Peyer's patch (tissue), 4 donors: ENCODE results near the gene SEMA5A.

Experiments used
- POLR2A ChIP-seq, 2 donors: fragments of 450-650 bp; IDR thresholded peaks; one replicate each; pipeline ENCODE4 v1.5.1; 2017; ENCODE audit warnings: antibody characterized with exemption in 2 of 2, mild to moderate bottlenecking in 2 of 2, moderate library complexity in 2 of 2
- TF ChIP-seq, protein P1 (sequence below), 6 experiments: fragments of 450-650 bp in 4 of 6; fragments of 200-600 bp in 2 of 6; sonication (generic) in 1 of 6; IDR thresholded peaks; one replicate each; pipeline ENCODE4 v1.5.1; 2017 to 2019; ENCODE audit warnings: antibody characterized with exemption in 6 of 6, mild to moderate bottlenecking in 3 of 6, moderate library complexity in 1 of 6

DNA sequence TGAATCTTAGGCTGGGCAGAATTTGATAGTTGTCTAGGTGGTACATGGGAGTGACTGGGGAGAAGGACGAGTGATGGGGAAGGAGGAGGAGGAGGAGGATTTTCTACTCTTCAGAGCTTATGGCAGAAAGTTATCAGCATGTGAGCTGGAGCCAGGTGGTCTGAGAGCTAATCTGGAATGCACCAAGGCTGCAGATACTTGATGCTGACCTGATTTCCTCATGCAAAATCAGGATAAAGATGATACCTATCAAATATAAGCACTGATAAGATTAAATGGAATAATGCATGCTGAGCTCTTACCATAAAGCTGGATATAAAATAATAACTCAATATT lies 250.4 kb downstream of the SEMA5A start:
- TF ChIP-seq, protein P1, sequence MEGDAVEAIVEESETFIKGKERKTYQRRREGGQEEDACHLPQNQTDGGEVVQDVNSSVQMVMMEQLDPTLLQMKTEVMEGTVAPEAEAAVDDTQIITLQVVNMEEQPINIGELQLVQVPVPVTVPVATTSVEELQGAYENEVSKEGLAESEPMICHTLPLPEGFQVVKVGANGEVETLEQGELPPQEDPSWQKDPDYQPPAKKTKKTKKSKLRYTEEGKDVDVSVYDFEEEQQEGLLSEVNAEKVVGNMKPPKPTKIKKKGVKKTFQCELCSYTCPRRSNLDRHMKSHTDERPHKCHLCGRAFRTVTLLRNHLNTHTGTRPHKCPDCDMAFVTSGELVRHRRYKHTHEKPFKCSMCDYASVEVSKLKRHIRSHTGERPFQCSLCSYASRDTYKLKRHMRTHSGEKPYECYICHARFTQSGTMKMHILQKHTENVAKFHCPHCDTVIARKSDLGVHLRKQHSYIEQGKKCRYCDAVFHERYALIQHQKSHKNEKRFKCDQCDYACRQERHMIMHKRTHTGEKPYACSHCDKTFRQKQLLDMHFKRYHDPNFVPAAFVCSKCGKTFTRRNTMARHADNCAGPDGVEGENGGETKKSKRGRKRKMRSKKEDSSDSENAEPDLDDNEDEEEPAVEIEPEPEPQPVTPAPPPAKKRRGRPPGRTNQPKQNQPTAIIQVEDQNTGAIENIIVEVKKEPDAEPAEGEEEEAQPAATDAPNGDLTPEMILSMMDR (IDR thresholded peaks at IDR 0.05), result no peak
- TF ChIP-seq POLR2A (IDR thresholded peaks at IDR 0.05), result no peak
